Cardiac muscle cell (in vitro differentiated cells and primary cell): ENCODE data around the gene CHRM4. TPM values are rescaled to one million over a fixed set of nuclear protein-coding genes. Genes with fewer than 3 reads are reported as not detected.

Experiments used
- DNase-seq, 2 donors: peaks; one replicate each; pipeline versions ENCODE4 v3.0.0 to v3.0.0-alpha.2; 2010 to 2017; ENCODE audit warnings: low read depth in 1 of 2, low spot score in 1 of 2
- H3K27ac ChIP-seq: fragments of 200-600 bp; sonication (generic); 2 replicates; pipeline ENCODE4 v1.5.1; 2016
- H3K27me3 ChIP-seq: fragments of 200-600 bp; sonication (generic); 2 replicates; pipeline ENCODE4 v1.6.0; 2016; ENCODE audit warnings: control low read depth
- H3K36me3 ChIP-seq: fragments of 200-600 bp; sonication (generic); 2 replicates; pipeline ENCODE4 v1.5.1; 2016; ENCODE audit warnings: control low read depth
- H3K4me1 ChIP-seq: fragments of 200-600 bp; sonication (generic); 2 replicates; pipeline ENCODE4 v1.8.1; 2017; ENCODE audit warnings: low read depth, mild to moderate bottlenecking, mixed run types
- H3K4me3 ChIP-seq: fragments of 200-600 bp; sonication (generic); 2 replicates; pipeline ENCODE4 v1.5.1; 2016; ENCODE audit warnings: mild to moderate bottlenecking
- H3K9me3 ChIP-seq: fragments of 200-600 bp; sonication (generic); 2 replicates; pipeline ENCODE4 v1.5.1; 2017; ENCODE audit warnings: low read depth, mild to moderate bottlenecking, control low read depth
- CTCF ChIP-seq: IDR thresholded peaks from 2 replicates; pipeline ENCODE4 v1.5.1; 2012; ENCODE audit warnings: low read depth, mild to moderate bottlenecking, low read length
- polyA plus RNA-seq: library from polyadenylated mRNA; unstranded; fragments of >200 nt; fragmentation: Nextera tagmentation; extraction: Ambion mirVana; gene quantifications from 2 replicates; pipeline ENCODE4 v1.2.1, GENCODE V29; 2016
- total RNA-seq: library from RNA; depleted of rRNA; stranded (reverse); fragments of >200 nt; gene quantifications from 2 replicates; pipeline ENCODE4 v1.2.3, GENCODE V29; 2016

The CHRM4 gene
- total RNA-seq (0.51 and 0.56 TPM in 2 replicates), polyA plus RNA-seq (not detected in 2 replicates)

DNA sequence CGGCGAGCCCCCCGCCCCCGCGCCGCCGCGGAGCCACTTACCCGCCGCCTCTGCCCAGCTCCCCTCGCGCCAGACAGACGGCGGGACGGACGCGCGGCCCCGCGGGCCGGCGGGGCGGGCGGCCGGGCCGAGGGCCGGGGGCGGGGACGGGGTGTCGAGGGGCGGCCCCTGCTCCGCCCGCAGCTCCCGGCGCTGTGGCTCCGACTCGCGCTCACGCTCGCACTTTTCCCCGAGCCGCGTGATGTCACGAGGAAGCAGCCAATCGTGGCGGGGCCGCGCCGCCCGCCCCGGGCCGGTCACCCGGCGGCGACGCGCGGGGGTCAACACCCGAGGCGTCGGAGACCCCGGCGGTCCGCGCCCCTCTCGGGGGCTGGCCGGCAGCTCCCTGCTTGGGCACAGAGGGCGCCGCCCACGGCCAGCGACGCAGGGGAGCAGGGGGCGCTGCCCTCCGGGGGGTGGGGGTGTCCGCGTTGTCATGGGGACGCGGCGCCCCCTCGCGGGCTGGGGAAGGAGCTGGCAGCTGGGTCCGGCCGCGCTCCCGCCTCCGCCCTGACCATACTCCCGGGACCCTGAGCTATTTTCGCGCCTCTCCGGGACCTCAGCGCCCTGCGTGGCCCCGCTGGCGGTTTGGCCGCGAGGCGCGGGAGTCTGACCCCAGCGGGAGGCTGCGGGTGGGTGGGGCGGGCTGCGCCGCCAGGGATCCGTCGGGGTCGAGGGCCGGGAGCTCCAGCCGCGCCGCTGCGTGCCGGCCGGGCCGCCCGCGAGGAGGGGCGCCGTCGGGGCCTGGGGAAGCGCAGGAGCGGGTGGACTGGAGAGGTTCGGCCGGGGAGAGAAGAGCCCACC is at the start of gene CHRM4:
TSS of gene CHRM4 (minus strand) at position 199 of the 843 bp plus-strand sequence. CDS start 5,219 bp downstream, outside the sequence.
- TF ChIP-seq CTCF: peak; percentile 39
- DNase-seq: peak; percentile 52 to 79
- H3K27ac ChIP-seq: no peak within 1 kb of the TSS
- H3K4me1 ChIP-seq: peaks cover 22% of the 10 kb centered on the region
- H3K4me3 ChIP-seq: peak within 1 kb of the TSS; percentile 38
- no peaks in the 10 kb centered on the region for H3K9me3 ChIP-seq
- peaks cover 20% of the 10 kb centered on the region for H3K27me3 ChIP-seq
- no peaks in the 10 kb centered on the region for H3K36me3 ChIP-seq

DNA sequence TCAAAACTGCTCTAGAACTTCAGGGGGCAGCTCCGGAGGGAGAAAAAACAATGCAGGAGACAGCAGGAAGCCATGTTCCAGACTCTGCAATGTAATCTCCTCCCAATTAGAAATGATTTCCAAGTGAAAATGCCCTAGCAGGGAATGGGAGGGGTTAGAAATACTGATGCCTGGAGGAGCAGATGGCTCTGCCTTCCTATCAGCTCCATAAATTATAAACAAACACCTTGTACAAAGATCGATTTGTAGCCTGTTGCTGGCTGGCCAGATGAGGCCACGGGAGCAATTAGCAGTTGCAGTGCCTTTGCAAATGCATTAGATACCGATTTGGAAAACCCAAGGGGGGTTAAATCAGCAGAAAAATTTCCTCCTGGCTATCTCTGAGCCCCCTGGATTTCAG is 46.6 kb upstream of the CHRM4 start:
- no peak overlapping the region for H3K4me3 ChIP-seq
- no peak overlapping the region for H3K27ac ChIP-seq
- H3K4me1 ChIP-seq: no peaks in the 10 kb centered on the region
- no peaks in the 10 kb centered on the region for H3K27me3 ChIP-seq
- TF ChIP-seq CTCF: no peak
- no peak for DNase-seq
- H3K36me3 ChIP-seq: peaks cover 19% of the 10 kb centered on the region
- no peaks in the 10 kb centered on the region for H3K9me3 ChIP-seq

DNA sequence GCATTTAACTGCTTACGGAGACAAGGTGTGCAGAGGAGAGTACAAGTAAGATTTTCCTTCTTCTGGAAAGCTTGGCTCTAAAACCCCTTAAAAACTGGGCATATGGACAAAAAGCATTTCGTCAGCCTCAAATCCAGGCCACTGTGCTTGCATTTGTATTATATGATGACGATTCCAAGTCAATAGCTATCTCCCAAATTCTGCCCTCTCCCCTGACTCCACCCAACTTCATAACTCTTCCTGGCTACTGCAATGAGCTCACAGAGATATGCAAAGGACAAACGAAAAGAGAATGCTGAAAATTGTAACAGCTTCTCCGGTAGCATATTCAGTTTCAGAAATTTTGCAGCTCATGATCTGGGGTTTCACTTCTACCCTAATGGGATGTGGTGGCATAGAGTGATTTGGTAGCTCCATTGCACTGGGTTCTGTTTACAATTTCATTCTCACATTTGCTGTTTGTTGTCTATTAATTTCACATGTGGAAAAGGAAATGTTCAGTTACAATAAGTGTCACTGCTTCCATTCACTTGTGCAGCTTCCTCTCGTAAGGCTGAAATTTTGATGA is 45.6 kb upstream of the CHRM4 start:
- Histone ChIP-seq H3K36me3 (peaks cover 19% of the 10 kb centered on the region), H3K27ac (no peak overlapping the region), H3K27me3 (no peaks in the 10 kb centered on the region), H3K4me3 (no peak overlapping the region), H3K9me3 (no peaks in the 10 kb centered on the region), H3K4me1 (no peaks in the 10 kb centered on the region)
- DNase-seq: no peak
- TF ChIP-seq CTCF: no peak

DNA sequence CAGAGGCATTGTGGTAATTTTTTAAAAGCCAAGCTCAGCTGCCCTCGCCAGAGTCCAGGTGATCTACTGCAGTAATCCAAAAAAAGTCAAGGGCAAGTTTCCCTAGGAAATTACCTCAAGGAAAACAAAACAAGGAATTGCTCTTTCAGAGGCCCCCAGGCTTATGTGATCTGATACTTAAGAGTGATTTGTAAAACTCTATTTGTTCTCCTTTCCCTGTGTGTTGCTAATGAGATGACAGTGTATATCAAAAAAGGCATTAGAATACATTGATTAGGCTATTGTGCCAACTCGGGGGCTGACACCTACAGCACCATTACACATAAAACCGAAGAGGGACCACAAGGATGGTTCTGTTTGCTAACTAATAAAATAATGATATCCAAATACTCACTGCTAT is 44.5 kb upstream of the CHRM4 start:
- no peak overlapping the region for H3K4me3 ChIP-seq
- no peaks in the 10 kb centered on the region for H3K9me3 ChIP-seq
- H3K27me3 ChIP-seq: no peaks in the 10 kb centered on the region
- H3K36me3 ChIP-seq: peaks cover 17% of the 10 kb centered on the region
- DNase-seq: no peak
- no peak for TF ChIP-seq CTCF
- no peak overlapping the region for H3K27ac ChIP-seq
- H3K4me1 ChIP-seq: no peaks in the 10 kb centered on the region

DNA sequence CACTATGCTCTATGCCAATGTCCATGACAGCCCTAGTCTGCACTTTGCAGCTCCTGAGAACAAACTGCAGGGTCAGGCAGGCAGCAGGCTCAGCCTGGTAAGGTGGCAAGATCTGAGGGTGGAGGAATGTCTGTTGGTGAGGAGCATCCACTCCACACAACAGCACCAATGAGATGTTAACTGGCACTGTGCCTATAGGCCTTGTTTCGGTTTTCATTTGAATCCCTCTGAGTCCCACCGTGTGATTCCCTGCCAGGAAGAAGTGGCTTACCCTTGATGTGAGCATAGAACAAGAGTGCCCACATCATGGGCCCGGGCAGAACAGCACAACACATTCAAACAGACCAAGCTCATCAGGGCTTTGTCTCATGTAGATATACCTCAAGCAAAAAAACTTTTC is 44.1 kb upstream of the CHRM4 start:
- no peaks in the 10 kb centered on the region for H3K27me3 ChIP-seq
- DNase-seq: no peak
- no peak overlapping the region for H3K27ac ChIP-seq
- TF ChIP-seq CTCF: no peak
- H3K9me3 ChIP-seq: no peaks in the 10 kb centered on the region
- H3K36me3 ChIP-seq: peaks cover 17% of the 10 kb centered on the region
- no peak overlapping the region for H3K4me3 ChIP-seq
- H3K4me1 ChIP-seq: no peaks in the 10 kb centered on the region
